HG03097 (cell line): ENCODE data around the gene WNK1.
"Not testable (repeated sequence)": the region's sequence is repeated elsewhere in the genome, so short reads cannot be mapped to it uniquely, and the experiment has no call there.

Source experiments
- ATAC-seq: cut with Tn5 transposase; IDR thresholded peaks from one replicate; pipeline ENCODE4 v1.9.1; 2021; ENCODE audit not compliant: unreplicated experiment, low FRiP score

WNK1 gene

DNA sequence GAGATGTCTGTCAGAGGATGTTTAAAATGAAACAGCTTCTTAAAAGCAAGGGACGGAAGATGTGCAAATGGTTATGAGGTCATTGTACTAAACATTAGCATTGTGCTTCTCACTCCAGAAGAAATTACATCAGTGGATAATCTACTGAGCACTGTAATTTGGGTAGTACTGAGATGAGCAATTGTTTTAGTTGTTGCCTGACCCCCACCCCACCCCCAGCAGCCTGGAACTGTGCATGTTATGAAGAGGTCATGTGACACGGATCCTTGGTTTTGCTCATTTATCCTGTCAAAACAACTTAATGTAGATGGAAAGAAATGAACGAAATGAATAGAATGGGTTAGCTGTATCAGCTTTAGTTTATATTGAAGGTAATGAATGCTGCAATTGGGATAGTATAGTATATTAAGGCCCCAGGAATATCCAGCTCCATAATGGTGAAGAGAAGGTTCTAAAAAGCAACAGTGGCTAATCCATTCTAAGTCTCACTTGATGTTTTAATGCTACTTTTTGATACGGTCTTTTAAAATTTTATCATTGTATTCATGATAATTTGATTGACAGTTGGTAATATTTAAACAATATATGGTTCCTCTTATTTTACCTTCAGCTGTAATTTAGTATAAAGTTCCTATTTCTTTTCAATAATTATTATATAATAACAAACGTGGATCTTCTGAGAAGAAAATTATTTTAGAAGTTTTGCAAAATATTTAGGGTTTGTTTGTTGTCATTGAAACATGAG lies 58.5 kb downstream of the WNK1 start:
- no peak for ATAC-seq

DNA sequence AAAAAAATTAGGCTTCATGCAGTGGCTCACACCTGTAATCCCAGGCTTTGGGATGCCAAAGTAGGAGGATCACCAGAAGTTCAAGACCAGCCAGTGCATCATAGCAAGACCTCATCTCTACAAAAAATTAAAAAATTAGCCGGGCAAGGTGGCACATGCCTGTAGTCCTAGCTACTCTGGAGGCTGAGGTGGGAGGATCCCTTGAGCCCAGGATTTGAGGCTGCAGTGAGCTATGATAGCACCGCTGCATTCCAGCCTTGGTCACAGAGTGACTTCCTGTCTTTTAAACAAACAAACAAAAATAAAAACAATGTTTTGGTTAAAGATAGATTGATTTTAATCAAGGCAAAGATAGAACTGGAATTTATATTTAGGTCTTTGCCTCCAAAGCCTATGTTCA lies 60.6 kb downstream of the WNK1 start:
- ATAC-seq: no peak

- ATAC-seq: not testable (repeated sequence)
Measured at GRCh38 chr12:817456-817855, 65.1 kb downstream of the WNK1 start.

- no peak for ATAC-seq
Measured at GRCh38 chr12:817941-818600, 65.7 kb downstream of the WNK1 start.

GRCh38 chr12:818733-819132 lies 66.4 kb downstream of the WNK1 start:
- ATAC-seq: no peak

DNA sequence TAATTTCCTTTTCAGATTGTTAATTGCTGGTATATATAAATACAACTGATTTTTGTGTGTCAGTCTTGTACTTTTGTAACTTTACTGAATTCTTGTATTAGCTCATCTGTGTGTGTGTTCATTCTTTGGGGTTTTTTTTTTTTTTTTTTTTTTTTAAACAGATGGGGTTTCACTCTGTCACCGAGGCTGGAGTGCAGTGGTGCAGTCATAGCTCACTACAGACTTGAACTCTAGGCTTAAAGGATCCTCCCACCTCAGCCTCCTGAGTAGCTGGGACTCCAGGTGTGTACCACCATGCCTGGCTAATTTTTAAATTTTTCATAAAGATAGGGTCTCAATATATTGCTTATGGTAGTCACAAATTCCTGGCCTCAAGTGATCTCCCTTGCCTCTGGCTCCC lies 68.0 kb downstream of the WNK1 start:
- no peak for ATAC-seq

DNA sequence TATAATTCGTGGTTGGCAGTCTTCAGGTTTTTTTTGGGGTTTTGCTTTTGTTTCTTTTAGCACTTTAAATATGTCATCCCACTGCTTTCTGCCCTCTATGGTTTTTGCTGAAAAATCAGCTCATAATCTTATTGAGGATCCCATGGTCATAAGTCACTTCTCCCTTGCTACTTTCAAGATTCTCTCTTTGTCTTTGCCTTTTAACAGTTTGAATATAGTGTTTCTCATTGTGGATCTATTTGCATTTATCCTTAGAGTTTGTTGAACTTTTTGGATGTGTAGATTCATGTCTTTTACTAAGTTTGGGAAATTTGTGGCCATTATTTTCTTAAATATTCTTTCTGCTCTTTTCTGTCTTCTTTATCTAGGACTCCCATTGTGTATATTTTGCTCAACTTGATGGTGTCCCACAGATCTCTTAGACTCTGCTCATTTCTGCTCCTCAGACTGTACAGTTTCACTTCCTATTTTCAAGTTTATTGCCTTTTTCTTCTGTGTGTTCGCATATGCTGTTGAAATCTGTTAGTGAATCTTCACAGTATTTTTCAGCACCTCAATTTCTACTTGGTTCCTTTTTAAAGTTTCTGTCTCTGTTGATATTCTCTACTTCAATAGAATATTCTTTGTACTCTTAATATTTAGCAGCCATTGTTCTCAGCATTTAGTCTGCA lies 70.8 kb downstream of the WNK1 start:
- ATAC-seq: peak; percentile 82

- ATAC-seq: no peak
Measured at GRCh38 chr12:826331-826730, 74.0 kb downstream of the WNK1 start.

- ATAC-seq: no peak
Measured at GRCh38 chr12:828726-829395, 76.5 kb downstream of the WNK1 start.

- no peak for ATAC-seq
Measured at GRCh38 chr12:830111-830867, 77.9 kb downstream of the WNK1 start.

DNA sequence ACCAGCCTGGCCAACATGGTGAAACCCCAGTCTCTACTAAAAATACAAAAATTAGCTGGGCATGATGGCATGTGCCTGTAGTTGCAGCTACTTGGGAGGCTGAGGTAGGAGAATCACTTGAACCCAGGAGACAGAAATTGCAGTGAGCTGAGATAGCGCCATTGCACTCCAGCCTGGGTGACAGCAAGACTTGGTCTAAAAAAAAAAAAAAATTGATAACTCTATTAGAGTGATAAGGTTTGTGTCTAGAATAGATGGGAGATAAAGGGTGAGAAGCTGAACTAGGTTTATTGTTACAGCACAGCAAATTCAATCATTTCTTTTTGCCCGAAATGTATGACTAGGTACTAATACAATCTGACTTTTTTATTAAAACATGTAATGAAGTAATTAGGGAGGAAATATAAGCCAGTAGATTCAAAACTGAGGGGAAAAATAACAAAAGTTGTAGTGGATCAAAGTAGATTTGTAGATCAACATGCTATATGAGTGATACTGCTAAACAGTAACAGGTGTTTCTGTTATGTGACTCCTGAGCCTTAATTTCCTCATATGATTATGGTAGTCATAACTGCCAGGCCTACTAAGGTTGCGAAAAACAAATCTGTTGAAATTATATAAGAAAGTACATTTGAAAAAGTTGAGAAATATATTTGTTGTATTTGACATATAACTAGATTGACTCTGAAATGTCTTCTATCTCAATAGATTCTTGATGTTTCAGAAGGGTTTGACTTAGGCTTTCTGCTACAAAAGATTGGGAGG lies 83.6 kb downstream of the WNK1 start:
- no peak for ATAC-seq

DNA sequence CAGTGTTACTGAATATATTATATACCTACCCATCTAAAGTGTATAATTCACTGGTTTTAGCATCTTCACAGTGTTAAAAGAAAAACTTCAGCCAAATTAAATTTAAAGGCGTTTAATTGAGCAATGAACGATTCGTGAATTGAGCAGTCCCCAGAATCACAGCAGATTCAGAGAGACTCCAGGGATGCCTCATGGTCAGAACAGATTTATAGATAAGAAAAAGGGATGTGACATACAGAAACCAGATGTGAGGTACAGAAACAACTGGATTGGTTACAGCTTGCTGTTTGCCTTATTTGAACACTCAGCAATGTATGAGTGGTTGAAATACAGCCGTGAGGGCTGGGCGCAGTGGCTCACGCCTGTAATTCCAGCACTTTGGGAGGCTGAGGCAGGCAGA lies 84.6 kb downstream of the WNK1 start:
- no peak for ATAC-seq

DNA sequence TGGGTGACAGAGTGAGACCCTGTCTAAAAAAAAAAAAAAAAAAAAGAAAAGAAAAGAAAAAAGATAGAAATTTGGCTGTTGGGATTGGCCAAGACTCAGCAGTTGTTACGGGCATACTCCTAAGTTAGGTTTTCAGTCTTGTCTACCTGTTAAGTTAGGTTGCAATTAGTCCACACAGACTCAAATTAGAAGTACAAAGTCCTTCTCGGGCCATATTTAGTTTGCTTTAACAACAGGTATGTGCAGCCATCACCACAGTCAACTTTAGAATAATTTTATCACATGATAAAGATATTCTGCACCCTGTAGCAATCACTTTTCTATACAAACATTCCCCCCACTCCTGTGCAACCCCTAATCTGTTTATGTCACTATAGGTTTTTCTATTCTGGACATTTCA lies 85.2 kb downstream of the WNK1 start:
- ATAC-seq: no peak

- no peak for ATAC-seq
Measured at GRCh38 chr12:843609-844008, 91.2 kb downstream of the WNK1 start.

GRCh38 chr12:846421-846820 lies 94.0 kb downstream of the WNK1 start:
- ATAC-seq: no peak

DNA sequence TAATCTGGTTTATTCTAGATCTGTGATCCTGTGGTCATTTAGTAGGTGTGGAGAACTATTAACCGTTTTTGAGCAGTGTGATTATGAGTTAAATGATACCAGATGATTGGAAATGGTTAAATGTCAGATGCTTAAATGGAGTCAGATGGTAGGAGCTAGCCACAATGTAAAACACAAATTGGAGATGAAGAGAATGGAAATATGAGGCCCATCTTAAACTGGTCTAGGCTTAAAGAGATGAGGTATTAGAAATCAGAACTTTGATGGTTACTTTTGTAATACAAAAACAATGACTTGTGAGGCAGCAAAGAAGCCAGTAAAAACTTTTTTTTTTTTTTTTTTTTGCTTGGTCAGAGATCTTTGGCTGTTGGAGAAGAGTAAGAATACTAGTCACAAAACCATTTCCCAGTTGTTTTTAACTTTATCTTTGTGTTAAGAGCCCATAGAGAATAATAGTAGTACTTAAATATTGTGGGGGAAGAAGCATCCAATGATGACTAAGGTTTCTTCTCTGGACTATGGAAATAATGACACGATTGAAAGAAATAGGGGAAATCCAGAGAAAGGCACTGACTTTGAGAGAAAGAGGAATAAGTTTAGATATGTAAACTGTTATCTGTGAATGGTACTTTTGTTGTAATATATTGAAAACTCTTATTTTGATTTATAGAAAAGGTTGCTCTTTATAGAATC lies 95.9 kb downstream of the WNK1 start:
- no peak for ATAC-seq

- no peak for ATAC-seq
Measured at GRCh38 chr12:848882-849527, 96.6 kb downstream of the WNK1 start.

DNA sequence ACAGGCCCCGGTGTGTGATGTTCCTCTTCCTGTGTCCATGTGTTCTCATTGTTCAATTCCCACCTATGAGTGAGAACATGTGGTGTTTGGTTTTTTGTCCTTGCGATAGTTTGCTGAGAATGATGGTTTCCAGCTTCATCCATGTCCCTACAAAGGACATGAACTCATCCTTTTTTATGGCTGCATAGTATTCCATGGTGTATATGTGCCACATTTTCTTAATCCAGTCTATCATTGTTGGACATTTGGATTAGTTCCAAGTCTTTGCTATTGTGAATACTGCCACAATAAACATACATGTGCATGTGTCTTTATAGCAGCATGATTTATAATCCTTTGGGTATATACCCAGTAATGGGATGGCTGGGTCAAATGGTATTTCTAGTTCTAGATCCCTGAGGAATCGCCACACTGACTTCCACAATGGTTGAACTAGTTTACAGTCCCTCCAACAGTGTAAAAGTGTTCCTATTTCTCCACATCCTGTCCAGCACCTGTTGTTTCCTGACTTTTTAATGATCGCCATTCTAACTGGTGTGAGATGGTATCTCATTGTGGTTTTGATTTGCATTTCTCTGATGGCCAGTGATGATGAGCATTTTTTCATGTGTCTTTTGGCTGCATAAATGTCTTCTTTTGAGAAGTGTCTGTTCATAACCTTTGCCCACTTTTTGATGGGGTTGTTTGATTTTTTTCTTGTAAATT lies 97.5 kb downstream of the WNK1 start:
- ATAC-seq: not testable (repeated sequence)
